ENCODE results near the gene TMEM221. TPM values are rescaled to one million over a fixed set of nuclear protein-coding genes. Genes with fewer than 3 reads are reported as not detected.

TMEM221 gene
- total RNA-seq, 2 experiments from 2014 or later, result not detected

GRCh38 chr19:17460372-17461230 lies 12.1 kb upstream of the TMEM221 start, which contains the start of gene NXNL1:
NXNL1 (minus strand) TSS chr19:17460926; CDS start chr19:17460869, 57 bp downstream.
- ChIA-PET CTCF (interaction anchor here (1.6 kb wide), 1 partner anchor 13 kb away, joined by 4 read pairs; the partner anchor contains the start of gene TMEM221), POLR2A (no interaction called here)
- ATAC-seq (no peak), DNase-seq (no peak)
- Mint-ChIP-seq H3K4me1 (ENCODE audit: low read depth) (no peaks in the 10 kb centered on the region), H3K9me3 (no peaks in the 10 kb centered on the region), H3K27me3 (peaks cover 17% of the 10 kb centered on the region), H3K36me3 (ENCODE audit: low read depth) (no peaks in the 10 kb centered on the region), H3K4me3 (no peak within 1 kb of the TSS), H3K27ac (no peak within 1 kb of the TSS)
- intact Hi-C loops (cut with micrococcal nuclease), result no loop called here
- TF ChIP-seq, protein P1, sequence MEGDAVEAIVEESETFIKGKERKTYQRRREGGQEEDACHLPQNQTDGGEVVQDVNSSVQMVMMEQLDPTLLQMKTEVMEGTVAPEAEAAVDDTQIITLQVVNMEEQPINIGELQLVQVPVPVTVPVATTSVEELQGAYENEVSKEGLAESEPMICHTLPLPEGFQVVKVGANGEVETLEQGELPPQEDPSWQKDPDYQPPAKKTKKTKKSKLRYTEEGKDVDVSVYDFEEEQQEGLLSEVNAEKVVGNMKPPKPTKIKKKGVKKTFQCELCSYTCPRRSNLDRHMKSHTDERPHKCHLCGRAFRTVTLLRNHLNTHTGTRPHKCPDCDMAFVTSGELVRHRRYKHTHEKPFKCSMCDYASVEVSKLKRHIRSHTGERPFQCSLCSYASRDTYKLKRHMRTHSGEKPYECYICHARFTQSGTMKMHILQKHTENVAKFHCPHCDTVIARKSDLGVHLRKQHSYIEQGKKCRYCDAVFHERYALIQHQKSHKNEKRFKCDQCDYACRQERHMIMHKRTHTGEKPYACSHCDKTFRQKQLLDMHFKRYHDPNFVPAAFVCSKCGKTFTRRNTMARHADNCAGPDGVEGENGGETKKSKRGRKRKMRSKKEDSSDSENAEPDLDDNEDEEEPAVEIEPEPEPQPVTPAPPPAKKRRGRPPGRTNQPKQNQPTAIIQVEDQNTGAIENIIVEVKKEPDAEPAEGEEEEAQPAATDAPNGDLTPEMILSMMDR (IDR thresholded peaks at IDR 0.05), result no peak

GRCh38 chr19:17458970-17459369 lies 10.5 kb upstream of the TMEM221 start:
- CTCF ChIA-PET, result no interaction called here
- intact Hi-C loops (cut with micrococcal nuclease), result loop anchor here (10.0 kb wide), 1 partner anchor 54 kb away; the partner anchor contains the start of gene BST2
- no peak overlapping the region for H3K4me3 Mint-ChIP-seq

DNA sequence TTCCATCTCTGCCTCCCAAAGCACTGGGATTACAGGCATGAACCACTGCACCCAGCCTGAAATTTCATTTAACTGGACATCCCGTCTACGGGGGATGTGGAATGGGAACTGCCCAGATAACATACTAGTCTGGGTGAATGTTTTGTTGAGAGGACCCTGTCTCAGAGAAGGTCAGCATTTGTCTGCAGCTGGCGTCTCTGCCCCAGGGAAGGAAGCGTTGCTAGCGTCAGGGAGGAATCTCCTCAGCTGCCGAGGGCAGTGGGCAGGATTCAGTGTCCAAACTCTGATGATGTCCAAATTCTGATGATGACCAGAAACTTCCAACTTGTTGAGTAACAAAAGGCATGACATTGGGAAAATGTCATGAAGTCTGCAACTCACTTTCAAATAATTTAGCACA lies 9.1 kb upstream of the TMEM221 start:
- DNase-seq (no peak), ATAC-seq (no peak)
- no peak overlapping the region for H3K27ac Mint-ChIP-seq
- CTCF ChIA-PET, result interaction anchor here (1.7 kb wide), 1 partner anchor 10 kb away, joined by 6 read pairs; no protein-coding TSS in a partner anchor
- H3K4me3 Mint-ChIP-seq, result no peak overlapping the region
- intact Hi-C loops (cut with micrococcal nuclease), result loop anchor here (10.0 kb wide), 1 partner anchor 53 kb away; the partner anchor contains the start of gene BST2
- no peaks in the 10 kb centered on the region for H3K36me3 Mint-ChIP-seq (ENCODE audit: low read depth)
- H3K27me3 Mint-ChIP-seq, result peaks cover 30% of the 10 kb centered on the region
- H3K4me1 Mint-ChIP-seq (ENCODE audit: low read depth), result peaks cover 6% of the 10 kb centered on the region
- TF ChIP-seq, protein P1 (IDR thresholded peaks at IDR 0.05), result no peak
- POLR2A ChIA-PET, result no interaction called here
- H3K9me3 Mint-ChIP-seq, result peaks cover 1% of the 10 kb centered on the region

More at GRCh38 chr19:17458970-17459369, 10.5 kb upstream of the TMEM221 start:
- Mint-ChIP-seq H3K36me3 (ENCODE audit: low read depth) (no peaks in the 10 kb centered on the region), H3K4me1 (ENCODE audit: low read depth) (peaks cover 2% of the 10 kb centered on the region), H3K27me3 (peaks cover 26% of the 10 kb centered on the region), H3K9me3 (no peaks in the 10 kb centered on the region), H3K27ac (no peak overlapping the region)
- TF ChIP-seq, protein P1 (IDR thresholded peaks at IDR 0.05), result no peak
- POLR2A ChIA-PET, result no interaction called here
- DNase-seq, result no peak
- ATAC-seq, result no peak

DNA sequence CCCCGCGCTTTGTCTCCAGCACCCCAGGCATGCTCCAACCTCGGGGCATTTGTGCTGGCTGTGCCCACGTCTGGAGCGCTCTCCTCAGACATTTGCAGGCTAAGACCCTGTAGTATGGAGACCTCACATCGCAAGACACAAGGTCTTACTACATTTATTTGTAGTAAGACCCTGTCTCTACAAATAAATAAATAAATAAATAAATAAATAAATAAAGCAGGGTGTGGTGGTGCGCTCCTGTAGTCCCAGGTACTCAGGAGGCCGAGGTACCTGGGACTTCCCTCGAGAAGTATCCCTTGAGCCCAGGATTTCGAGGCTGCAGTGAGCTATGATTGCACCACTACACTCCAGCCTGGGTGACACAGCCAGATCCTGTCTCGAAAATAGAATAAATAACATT lies 7.7 kb upstream of the TMEM221 start:
- no peak overlapping the region for H3K4me3 Mint-ChIP-seq
- POLR2A ChIA-PET, result no interaction called here
- ATAC-seq (no peak), DNase-seq (no peak)
- H3K4me1 Mint-ChIP-seq (ENCODE audit: low read depth), result peaks cover 9% of the 10 kb centered on the region
- H3K36me3 Mint-ChIP-seq (ENCODE audit: low read depth), result no peaks in the 10 kb centered on the region
- intact Hi-C loops (cut with micrococcal nuclease), result loop anchor here (10.0 kb wide), 1 partner anchor 51 kb away; the partner anchor contains the start of gene BST2
- no peak overlapping the region for H3K27ac Mint-ChIP-seq
- peaks cover 1% of the 10 kb centered on the region for H3K9me3 Mint-ChIP-seq
- CTCF ChIA-PET, result interaction anchor here (0.9 to 1.7 kb wide), 2 partner anchors 11 to 40 kb away, joined by 3 to 6 read pairs; no protein-coding TSS in a partner anchor
- TF ChIP-seq, protein P1 (IDR thresholded peaks at IDR 0.05), result no peak
- H3K27me3 Mint-ChIP-seq, result peaks cover 35% of the 10 kb centered on the region
